Nephron (organoid): ENCODE data around the gene NTSR1.

Experiments
- H3K27ac Mint-ChIP-seq, 3 experiments: 2 replicates each; pipeline ENCODE4 v1.8.0; 2020; ENCODE audit warnings: mixed read lengths in 3 of 3, mild to moderate bottlenecking in 2 of 3, moderate library complexity in 1 of 3
- H3K27me3 Mint-ChIP-seq: 2 replicates; pipeline ENCODE4 v1.8.0; 2021; ENCODE audit warnings: low read depth, mild to moderate bottlenecking, moderate library complexity, mixed read lengths
- H3K36me3 Mint-ChIP-seq: 2 replicates; pipeline ENCODE4 v1.8.0; 2020; ENCODE audit warnings: low read depth, mixed read lengths
- H3K4me1 Mint-ChIP-seq: 2 replicates; pipeline ENCODE4 v1.8.0; 2020; ENCODE audit warnings: mixed read lengths
- H3K4me3 Mint-ChIP-seq, 3 experiments: 2 replicates each; pipeline ENCODE4 v1.8.0; 2020; ENCODE audit warnings: mild to moderate bottlenecking in 3 of 3, mixed read lengths in 3 of 3, moderate library complexity in 2 of 3
- H3K9me3 Mint-ChIP-seq: 2 replicates; pipeline ENCODE4 v1.8.0; 2020; ENCODE audit warnings: mixed read lengths
- TF ChIP-seq, protein P1 (sequence below), 3 experiments: fragments of 200-600 bp; sonication (generic); IDR thresholded peaks; one replicate each; pipeline ENCODE4 v1.5.0; 2021; ENCODE audit warnings: antibody characterized with exemption in 3 of 3; ENCODE audit not compliant: unreplicated experiment in 3 of 3

The NTSR1 gene

GRCh38 chr20:62760856-62761758 is 52.5 kb downstream of the NTSR1 start:
- TF ChIP-seq, protein P1, sequence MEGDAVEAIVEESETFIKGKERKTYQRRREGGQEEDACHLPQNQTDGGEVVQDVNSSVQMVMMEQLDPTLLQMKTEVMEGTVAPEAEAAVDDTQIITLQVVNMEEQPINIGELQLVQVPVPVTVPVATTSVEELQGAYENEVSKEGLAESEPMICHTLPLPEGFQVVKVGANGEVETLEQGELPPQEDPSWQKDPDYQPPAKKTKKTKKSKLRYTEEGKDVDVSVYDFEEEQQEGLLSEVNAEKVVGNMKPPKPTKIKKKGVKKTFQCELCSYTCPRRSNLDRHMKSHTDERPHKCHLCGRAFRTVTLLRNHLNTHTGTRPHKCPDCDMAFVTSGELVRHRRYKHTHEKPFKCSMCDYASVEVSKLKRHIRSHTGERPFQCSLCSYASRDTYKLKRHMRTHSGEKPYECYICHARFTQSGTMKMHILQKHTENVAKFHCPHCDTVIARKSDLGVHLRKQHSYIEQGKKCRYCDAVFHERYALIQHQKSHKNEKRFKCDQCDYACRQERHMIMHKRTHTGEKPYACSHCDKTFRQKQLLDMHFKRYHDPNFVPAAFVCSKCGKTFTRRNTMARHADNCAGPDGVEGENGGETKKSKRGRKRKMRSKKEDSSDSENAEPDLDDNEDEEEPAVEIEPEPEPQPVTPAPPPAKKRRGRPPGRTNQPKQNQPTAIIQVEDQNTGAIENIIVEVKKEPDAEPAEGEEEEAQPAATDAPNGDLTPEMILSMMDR (IDR thresholded peaks at IDR 0.05; ENCODE audit: unreplicated experiment in 3 of 3) = no peak
- Mint-ChIP-seq H3K27ac (peak overlapping the region; percentile 20 to 53 (median 43)), H3K4me3 (no peak overlapping the region), H3K36me3 (no peaks in the 10 kb centered on the region), H3K27me3 (peaks cover 23% of the 10 kb centered on the region), H3K9me3 (peaks cover 2% of the 10 kb centered on the region), H3K4me1 (peaks cover 12% of the 10 kb centered on the region)

GRCh38 chr20:62761759-62762131 is 53.1 kb downstream of the NTSR1 start:
- Mint-ChIP-seq H3K9me3 (peaks cover 2% of the 10 kb centered on the region), H3K4me3 (no peak overlapping the region), H3K4me1 (peaks cover 18% of the 10 kb centered on the region), H3K36me3 (no peaks in the 10 kb centered on the region), H3K27me3 (peaks cover 27% of the 10 kb centered on the region), H3K27ac (no peak overlapping the region)
- TF ChIP-seq, protein P1 (IDR thresholded peaks at IDR 0.05; ENCODE audit: unreplicated experiment in 3 of 3) = no peak

DNA sequence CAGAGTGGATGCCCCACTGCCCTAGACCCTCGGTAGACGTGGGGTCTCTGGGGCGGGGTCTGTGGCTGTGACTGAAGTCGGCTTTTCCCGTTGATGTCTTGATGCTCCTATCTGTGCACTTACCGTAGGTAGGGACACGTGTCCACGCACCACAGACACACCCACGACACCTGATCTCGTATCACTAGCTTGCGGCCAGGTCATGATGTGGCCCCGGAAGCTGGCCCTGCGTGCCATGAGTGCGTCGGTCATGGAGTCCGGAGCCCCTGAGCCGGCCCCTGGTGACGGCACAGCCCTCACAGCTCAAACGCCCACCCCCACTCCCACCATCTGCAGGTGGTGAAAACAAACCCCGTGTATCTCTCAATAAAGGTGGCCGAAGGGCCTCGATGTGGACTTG is 53.7 kb downstream of the NTSR1 start:
- H3K4me3 Mint-ChIP-seq = no peak overlapping the region
- H3K27ac Mint-ChIP-seq = peak overlapping the region; percentile 65 to 76 (median 73)
- peaks cover 23% of the 10 kb centered on the region for H3K4me1 Mint-ChIP-seq
- TF ChIP-seq, protein P1 (IDR thresholded peaks at IDR 0.05; ENCODE audit: unreplicated experiment in 3 of 3) = no peak
- no peaks in the 10 kb centered on the region for H3K36me3 Mint-ChIP-seq
- peaks cover 24% of the 10 kb centered on the region for H3K27me3 Mint-ChIP-seq
- H3K9me3 Mint-ChIP-seq = peaks cover 2% of the 10 kb centered on the region

- H3K36me3 Mint-ChIP-seq = no peaks in the 10 kb centered on the region
- peak overlapping the region; percentile 65 to 76 (median 73) for H3K27ac Mint-ChIP-seq
- no peak overlapping the region for H3K4me3 Mint-ChIP-seq
- peaks cover 23% of the 10 kb centered on the region for H3K4me1 Mint-ChIP-seq
- peaks cover 20% of the 10 kb centered on the region for H3K27me3 Mint-ChIP-seq
- no peaks in the 10 kb centered on the region for H3K9me3 Mint-ChIP-seq
- TF ChIP-seq, protein P1 (IDR thresholded peaks at IDR 0.05; ENCODE audit: unreplicated experiment in 3 of 3) = no peak
Measured at GRCh38 chr20:62762801-62763368, 54.2 kb downstream of the NTSR1 start.

GRCh38 chr20:62763404-62763803 is 54.8 kb downstream of the NTSR1 start:
- peaks cover 27% of the 10 kb centered on the region for H3K4me1 Mint-ChIP-seq
- H3K27ac Mint-ChIP-seq = no peak overlapping the region
- peaks cover 20% of the 10 kb centered on the region for H3K27me3 Mint-ChIP-seq
- TF ChIP-seq, protein P1 (IDR thresholded peaks at IDR 0.05; ENCODE audit: unreplicated experiment in 3 of 3) = no peak
- no peak overlapping the region for H3K4me3 Mint-ChIP-seq
- no peaks in the 10 kb centered on the region for H3K36me3 Mint-ChIP-seq
- H3K9me3 Mint-ChIP-seq = no peaks in the 10 kb centered on the region
